ENCODE data around the gene LRMDA. TPM values are rescaled to one million over a fixed set of nuclear protein-coding genes. Genes with fewer than 3 reads are reported as not detected.

LRMDA gene
- total and polyA plus RNA-seq, 2 of the 8 experiments (the other 6 are each of a cell fraction or from before 2014, with no cell fraction given), result 0.86 to 2.8 TPM

GRCh38 chr10:75806186-75806585 lies 374.8 kb downstream of the LRMDA start (continued):
- TF ChIP-seq CHD7 (IDR thresholded peaks at IDR 0.05; ENCODE audit: insufficient replicate concordance, low read length), result no peak
- TF ChIP-seq POU5F1 (IDR thresholded peaks at IDR 0.05; ENCODE audit: low read depth, low read length), result no peak
- no peak for TF ChIP-seq RXRA (IDR thresholded peaks at IDR 0.05; ENCODE audit: insufficient read depth, low read depth, low read length)
- TF ChIP-seq POLR2AphosphoS5 (IDR thresholded peaks at IDR 0.05; ENCODE audit: low read depth, low read length), result no peak
- no peak for TF ChIP-seq ZNF274 (IDR thresholded peaks at IDR 0.05; ENCODE audit: borderline replicate concordance, extremely low read depth, low read length)
- no peak for TF ChIP-seq EGR1 (IDR thresholded peaks at IDR 0.05; ENCODE audit: borderline replicate concordance, low read depth, low read length)
- TF ChIP-seq ATF3 (IDR thresholded peaks at IDR 0.05; ENCODE audit: insufficient read depth, low read depth, low read length), result no peak
- TF ChIP-seq KDM5A (IDR thresholded peaks at IDR 0.05; ENCODE audit: low read length), result no peak
- TF ChIP-seq SIX5 (IDR thresholded peaks at IDR 0.05; ENCODE audit: low read depth, low read length), result no peak
- no peak for TF ChIP-seq JUND (IDR thresholded peaks at IDR 0.05; ENCODE audit: low read length)
